Large intestine (tissue), 3 donors: ENCODE results near the gene CNR1. TPM values are rescaled to one million over a fixed set of nuclear protein-coding genes. Genes with fewer than 3 reads are reported as not detected.

ENCODE experiments used
- DNase-seq, 2 donors: peaks; one replicate each; pipeline versions ENCODE4 v3.0.0 to v3.0.0-alpha.2; 2013
- H3K27ac ChIP-seq: one replicate; pipeline ENCODE4 v1.5.1; 2013; ENCODE audit warnings: low read length
- H3K27me3 ChIP-seq: 2 replicates; pipeline ENCODE4 v1.6.1; 2013; ENCODE audit warnings: low read length; ENCODE audit not compliant: control insufficient read depth, insufficient read depth
- H3K36me3 ChIP-seq: 2 replicates; pipeline ENCODE4 v1.6.1; 2013; ENCODE audit warnings: low read length; ENCODE audit not compliant: control insufficient read depth, insufficient read depth
- H3K4me1 ChIP-seq: one replicate; pipeline ENCODE4 v1.6.1; 2013; ENCODE audit warnings: low read length; ENCODE audit not compliant: control insufficient read depth, insufficient read depth
- H3K4me3 ChIP-seq: one replicate; pipeline ENCODE4 v1.5.1; 2013; ENCODE audit warnings: low read length
- H3K9me3 ChIP-seq: one replicate; pipeline ENCODE4 v1.6.1; 2013; ENCODE audit warnings: mild to moderate bottlenecking, low read depth, low read length, moderate library complexity; ENCODE audit not compliant: control insufficient read depth
- WGBS: methylation state at CpG from one replicate; pipeline ENCODE4 v1.1.5; 2013; ENCODE audit warnings: low lambda C conversion rate; ENCODE audit not compliant: insufficient coverage; 5-methylcytosine and 5-hydroxymethylcytosine counted together
- polyA plus RNA-seq: library from polyadenylated mRNA; unstranded; fragments of 120-200 nt; gene quantifications from one replicate; pipeline ENCODE4 v1.2.1, GENCODE V29; 2013

CNR1 gene
- polyA plus RNA-seq, 1 donor, result 14.8 TPM

DNA sequence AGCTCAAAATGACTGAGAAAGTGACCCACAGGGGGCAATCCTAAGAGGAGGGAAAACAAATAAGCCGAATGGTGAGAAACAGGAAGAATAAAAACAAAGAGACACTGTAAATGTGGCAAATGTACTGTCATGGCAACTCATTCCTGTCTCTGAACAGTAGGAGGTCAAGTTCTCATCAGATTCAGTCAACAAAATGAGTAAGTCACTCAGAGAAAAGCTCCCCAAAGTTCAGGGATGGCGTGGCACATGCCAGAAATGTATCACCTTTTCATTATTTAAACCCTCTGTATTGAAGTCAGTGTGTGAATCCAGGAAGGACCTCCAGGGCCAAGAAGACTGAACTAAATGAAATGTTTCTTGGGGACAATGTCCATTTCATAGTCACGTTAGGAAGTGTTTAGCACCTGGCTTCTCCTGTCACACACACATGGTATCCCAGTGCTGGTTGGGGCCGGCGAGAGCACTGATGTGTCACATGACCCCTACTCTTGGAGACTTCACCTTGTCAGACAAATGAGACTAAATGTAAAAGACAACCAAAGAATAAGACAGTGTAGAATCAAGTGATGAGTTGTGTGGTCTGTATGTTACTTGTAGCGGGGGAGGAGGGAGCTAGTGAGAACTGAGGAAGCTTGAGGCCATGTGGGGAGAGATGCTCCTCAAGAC is 20.7 kb downstream of the CNR1 start:
- 100% methylated on average over 1 of the region's 6 CpGs for WGBS
- H3K27ac ChIP-seq, result no peak overlapping the region

DNA sequence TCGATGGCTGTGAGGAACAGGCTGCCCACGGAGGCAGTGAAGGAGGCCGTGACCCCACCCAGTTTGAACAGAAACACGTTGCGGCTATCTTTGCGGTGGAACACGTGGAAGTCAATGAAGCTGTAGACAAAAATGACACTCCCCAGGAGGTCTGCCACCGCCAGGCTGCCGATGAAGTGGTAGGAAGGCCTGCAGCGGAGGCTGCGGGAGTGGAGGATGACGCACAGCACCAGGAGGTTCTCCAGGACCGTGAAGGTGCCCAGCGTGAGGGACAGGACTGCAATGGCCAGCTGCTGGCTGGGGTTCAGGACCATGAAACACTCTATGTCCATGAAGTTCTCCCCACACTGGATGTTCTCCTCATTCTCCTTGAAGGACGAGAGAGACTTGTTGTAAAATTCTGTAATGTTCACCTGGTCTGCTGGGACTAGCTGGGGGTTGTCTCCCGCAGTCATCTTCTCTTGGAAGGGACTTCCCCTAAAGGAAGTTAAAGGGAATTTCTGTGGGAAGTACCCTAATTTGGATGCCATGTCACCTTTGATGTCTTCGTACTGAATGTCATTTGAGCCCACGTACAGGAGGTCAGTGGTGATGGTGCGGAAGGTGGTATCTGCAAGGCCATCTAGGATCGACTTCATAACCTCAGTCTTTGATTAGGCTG is 21.4 kb downstream of the CNR1 start:
- no peak overlapping the region for H3K4me3 ChIP-seq
- no peak for DNase-seq
- H3K36me3 ChIP-seq, result no peaks in the 10 kb centered on the region
- no peaks in the 10 kb centered on the region for H3K4me1 ChIP-seq
- H3K27ac ChIP-seq, result no peak overlapping the region
- no peaks in the 10 kb centered on the region for H3K9me3 ChIP-seq
- WGBS, result no CpG with 5 or more reads among the region's 20 CpGs
- no peaks in the 10 kb centered on the region for H3K27me3 ChIP-seq

More for the DNA sequence above, 20.7 kb downstream of the CNR1 start:
- DNase-seq, result no peak
- no peaks in the 10 kb centered on the region for H3K36me3 ChIP-seq
- no peaks in the 10 kb centered on the region for H3K27me3 ChIP-seq
- no peaks in the 10 kb centered on the region for H3K4me1 ChIP-seq
- no peaks in the 10 kb centered on the region for H3K9me3 ChIP-seq
- H3K4me3 ChIP-seq, result no peak overlapping the region

DNA sequence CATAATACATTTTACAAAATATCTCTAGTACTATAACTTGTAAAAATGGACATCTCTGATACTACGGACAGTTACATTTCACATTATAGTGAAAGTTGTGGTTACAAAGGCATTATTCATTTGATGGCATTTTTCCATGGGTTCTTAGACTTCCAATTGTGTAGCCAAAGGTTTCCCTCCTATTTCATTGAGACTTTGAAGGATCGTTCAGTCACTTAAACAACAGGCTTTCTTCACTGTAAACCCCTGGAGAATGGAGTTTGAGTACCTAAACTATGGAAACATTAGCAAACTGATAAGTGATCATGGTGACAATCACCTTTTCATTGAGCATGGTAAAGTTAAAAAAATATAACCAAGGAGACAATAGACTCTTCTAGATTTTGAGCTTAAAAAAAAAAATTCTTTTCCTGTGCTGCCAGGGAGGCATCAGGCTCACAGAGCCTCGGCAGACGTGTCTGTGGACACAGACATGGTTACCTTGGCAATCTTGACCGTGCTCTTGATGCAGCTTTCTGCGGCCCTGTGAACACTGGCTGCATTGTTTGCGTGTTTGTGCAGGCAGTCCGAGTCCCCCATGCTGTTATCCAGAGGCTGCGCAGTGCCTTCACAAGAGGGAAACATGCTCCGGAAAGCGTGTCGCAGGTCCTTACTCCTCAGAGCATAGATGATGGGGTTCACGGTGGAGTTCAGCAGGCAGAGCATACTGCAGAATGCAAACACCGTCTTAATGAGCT is 22.6 kb downstream of the CNR1 start:
- no CpG with 5 or more reads among the region's 14 CpGs for WGBS
- H3K27me3 ChIP-seq, result no peaks in the 10 kb centered on the region
- no peak overlapping the region for H3K27ac ChIP-seq
- no peaks in the 10 kb centered on the region for H3K36me3 ChIP-seq
- no peaks in the 10 kb centered on the region for H3K9me3 ChIP-seq
- H3K4me1 ChIP-seq, result no peaks in the 10 kb centered on the region
- no peak for DNase-seq
- no peak overlapping the region for H3K4me3 ChIP-seq

DNA sequence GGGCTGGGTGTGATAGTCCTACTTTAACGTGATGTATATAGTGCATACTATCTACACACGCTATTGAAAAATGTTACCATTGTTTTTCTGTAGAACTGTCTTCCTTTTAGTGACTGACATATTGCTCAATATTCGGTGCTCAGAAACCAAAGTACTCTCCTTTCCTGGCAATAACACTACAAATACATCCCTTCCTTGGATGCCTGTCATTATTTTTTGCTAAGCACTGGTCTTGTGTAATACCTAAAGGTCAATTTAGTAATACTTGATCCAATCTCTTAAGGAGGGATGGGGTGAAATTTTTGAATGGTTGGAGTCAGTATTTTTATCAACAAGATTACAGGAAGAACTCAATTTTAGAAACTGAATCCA is 23.9 kb downstream of the CNR1 start:
- DNase-seq, result no peak
- Histone ChIP-seq H3K4me3 (no peak overlapping the region), H3K27me3 (no peaks in the 10 kb centered on the region), H3K4me1 (no peaks in the 10 kb centered on the region), H3K9me3 (no peaks in the 10 kb centered on the region), H3K27ac (no peak overlapping the region), H3K36me3 (no peaks in the 10 kb centered on the region)
- no CpG with 5 or more reads among the region's 3 CpGs for WGBS

DNA sequence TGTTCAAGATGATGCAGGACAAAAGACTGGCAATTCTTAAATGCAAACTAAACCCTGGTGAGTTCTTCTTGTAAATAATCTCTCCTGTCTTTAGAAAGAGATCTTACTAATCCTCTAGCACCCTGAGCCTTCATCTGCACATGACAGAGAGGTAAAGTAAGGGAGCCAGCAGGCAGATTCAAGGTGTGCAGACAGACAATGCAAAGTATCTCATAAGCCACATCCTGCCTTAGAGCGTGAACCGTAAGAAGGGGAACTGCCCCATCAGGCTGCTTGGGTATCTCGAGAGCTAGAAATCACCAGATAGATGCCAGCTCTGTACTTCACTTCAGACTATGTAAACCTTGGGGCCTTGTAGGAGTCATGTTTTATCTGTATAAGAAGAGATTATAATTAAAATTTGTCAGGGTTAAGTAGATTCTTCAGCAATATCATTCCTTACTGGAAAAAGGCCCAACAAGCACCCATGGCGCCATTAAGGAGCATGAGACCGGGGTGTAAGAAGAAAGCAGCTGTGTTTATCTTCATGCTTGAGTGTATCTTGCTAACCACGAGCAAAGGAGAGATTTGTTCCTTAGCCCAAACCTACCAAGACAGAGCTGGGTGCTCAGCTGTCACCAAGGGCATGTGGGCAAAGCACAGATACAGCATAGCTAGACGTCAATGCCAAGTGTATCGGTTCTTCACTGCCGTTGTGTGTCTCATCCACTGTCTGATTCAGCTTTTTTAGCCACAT is 24.4 kb downstream of the CNR1 start:
- no peak for DNase-seq
- no peaks in the 10 kb centered on the region for H3K36me3 ChIP-seq

DNA sequence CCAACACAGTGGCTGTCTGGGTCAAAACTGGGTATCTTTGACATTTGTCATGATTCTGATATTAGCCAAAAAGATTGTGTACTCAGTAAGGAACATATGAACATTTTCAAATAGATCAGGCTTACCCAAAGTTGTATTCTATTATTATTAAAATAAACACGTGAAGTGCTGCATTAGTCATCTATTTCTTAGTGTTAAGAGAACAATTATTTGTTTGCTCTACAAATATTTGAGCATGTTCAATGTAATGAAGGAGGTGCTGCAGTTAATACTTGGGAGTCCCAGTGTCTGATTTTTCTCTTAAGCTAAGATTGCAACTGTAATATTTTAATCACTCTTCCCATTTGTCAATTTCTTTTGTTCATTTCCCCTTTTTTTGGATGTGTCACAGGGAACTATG is 28.2 kb downstream of the CNR1 start:
- no CpG with 5 or more reads among the region's 1 CpG for WGBS
- H3K27me3 ChIP-seq, result no peaks in the 10 kb centered on the region
- H3K4me1 ChIP-seq, result no peaks in the 10 kb centered on the region
- DNase-seq, result no peak
- H3K36me3 ChIP-seq, result no peaks in the 10 kb centered on the region
- H3K4me3 ChIP-seq, result no peak overlapping the region
- no peak overlapping the region for H3K27ac ChIP-seq
- no peaks in the 10 kb centered on the region for H3K9me3 ChIP-seq

More for the DNA sequence above, 24.4 kb downstream of the CNR1 start:
- Histone ChIP-seq H3K4me1 (no peaks in the 10 kb centered on the region), H3K27me3 (no peaks in the 10 kb centered on the region), H3K9me3 (no peaks in the 10 kb centered on the region), H3K27ac (no peak overlapping the region), H3K4me3 (no peak overlapping the region)
- 90% methylated on average over 2 of the region's 9 CpGs for WGBS

DNA sequence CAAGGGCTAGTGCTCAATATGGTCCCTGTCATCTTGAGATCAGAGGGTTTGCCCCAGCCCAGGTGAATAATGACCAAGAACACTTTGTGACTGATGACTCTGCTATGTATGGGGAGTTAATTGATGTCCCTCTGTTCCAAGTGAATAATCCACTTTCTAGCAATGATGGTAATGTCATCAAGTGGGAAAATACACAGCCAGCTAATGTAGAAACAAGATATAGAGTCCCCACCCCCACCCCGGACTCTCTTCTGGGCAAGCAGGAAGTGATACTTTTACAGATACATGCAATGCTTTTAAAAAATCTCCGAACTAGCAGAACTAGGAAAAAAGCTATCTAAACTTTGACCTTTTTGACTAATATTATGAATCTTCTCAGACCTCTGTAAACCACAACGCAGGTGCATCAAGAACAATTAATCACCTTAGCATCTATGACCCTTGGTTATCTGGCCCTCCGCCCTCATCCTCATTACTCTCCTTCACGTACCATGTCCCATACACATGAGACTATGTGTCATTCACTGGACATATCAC is 30.5 kb downstream of the CNR1 start:
- no peak for DNase-seq
- Histone ChIP-seq H3K9me3 (no peaks in the 10 kb centered on the region), H3K36me3 (no peaks in the 10 kb centered on the region), H3K4me1 (no peaks in the 10 kb centered on the region), H3K4me3 (no peak overlapping the region), H3K27ac (no peak overlapping the region), H3K27me3 (no peaks in the 10 kb centered on the region)
- WGBS, result 71% methylated on average over 1 of the region's 5 CpGs

DNA sequence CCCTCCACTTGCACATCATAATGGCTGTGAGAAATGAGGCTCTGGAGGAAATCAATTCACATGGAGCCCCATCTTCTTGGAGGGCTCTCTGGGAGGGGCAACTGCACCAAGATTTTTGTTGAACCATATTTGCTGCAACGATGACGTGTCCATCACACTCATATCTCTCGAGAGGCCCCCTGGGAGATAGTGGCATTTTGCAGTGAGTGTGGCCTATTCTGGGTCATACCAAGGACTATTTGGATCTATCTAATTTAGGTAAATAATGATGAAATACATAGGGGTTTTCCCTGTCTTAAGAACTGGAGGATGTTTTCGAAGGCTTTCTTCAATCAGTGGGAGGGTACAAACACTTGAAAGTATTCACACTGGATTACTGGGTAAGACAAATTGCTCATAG is 31.6 kb downstream of the CNR1 start:
- Histone ChIP-seq H3K27me3 (no peaks in the 10 kb centered on the region), H3K4me3 (no peak overlapping the region), H3K27ac (no peak overlapping the region), H3K36me3 (no peaks in the 10 kb centered on the region), H3K4me1 (no peaks in the 10 kb centered on the region), H3K9me3 (no peaks in the 10 kb centered on the region)
- DNase-seq, result no peak
- WGBS, result no CpG with 5 or more reads among the region's 4 CpGs

DNA sequence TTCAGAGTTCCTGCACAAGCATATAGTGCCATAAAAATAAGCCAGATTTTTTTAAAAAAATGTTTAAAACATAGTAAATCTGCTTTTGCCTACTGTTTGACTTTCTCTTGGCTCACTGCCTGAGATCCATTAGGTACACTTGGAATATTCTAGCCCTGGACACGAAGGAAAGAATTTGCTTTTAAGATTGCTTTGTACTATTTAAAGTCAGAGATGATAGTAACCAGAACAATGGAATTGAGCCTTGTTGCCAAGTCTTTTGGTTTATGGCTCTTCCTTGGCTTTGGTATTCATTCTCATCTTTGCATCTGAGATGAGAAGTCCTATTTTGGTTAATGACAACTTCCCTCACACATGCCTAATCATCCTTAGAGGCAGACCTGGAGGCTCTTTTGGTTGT is 32.4 kb downstream of the CNR1 start:
- DNase-seq, result no peak
- Histone ChIP-seq H3K36me3 (no peaks in the 10 kb centered on the region), H3K4me1 (no peaks in the 10 kb centered on the region), H3K27ac (no peak overlapping the region), H3K27me3 (no peaks in the 10 kb centered on the region), H3K9me3 (no peaks in the 10 kb centered on the region), H3K4me3 (no peak overlapping the region)
- WGBS, result no CpG with 5 or more reads among the region's 1 CpG

DNA sequence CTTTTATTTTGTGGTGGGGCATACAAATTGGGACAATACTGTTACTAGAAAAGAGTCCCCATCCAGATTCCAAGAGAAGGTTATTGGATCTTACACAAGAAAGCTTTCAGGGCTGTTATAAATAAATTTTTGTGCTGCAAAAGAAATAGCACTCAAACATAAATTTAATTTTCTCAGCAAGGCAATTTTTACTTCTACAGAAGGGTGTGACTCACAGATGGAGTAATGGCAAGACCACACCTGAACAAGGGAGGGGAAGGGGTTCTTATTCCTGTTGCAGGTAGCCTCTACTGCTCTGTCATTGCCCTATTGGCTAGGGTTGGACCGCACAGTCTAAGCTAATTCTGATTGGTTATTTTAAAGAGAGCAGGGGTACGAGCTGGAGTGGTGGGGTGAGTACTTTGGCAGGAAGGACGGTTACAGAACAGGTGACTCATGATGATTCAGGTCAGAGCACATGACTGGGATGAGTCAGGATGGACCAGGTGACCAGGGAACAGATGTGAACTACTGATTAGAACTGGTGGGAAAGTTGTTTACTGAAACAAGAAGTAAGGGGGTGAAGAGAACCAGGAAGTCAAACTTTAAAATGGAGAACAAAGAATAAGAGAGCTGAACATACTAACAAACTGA is 41.1 kb downstream of the CNR1 start:
- Histone ChIP-seq H3K9me3 (no peaks in the 10 kb centered on the region), H3K27ac (no peak overlapping the region), H3K27me3 (no peaks in the 10 kb centered on the region), H3K4me3 (no peak overlapping the region), H3K36me3 (no peaks in the 10 kb centered on the region), H3K4me1 (no peaks in the 10 kb centered on the region)
- WGBS, result no CpG with 5 or more reads among the region's 3 CpGs
- DNase-seq, result no peak
